Esophagus muscularis mucosa (tissue), 4 donors: Measurements from ENCODE around the gene PRKCB. TPM values are rescaled to one million over a fixed set of nuclear protein-coding genes. Genes with fewer than 3 reads are reported as not detected.

Experiments used
- DNase-seq: peaks from one replicate; pipeline ENCODE4 v3.0.0-alpha.2; 2017; ENCODE audit errors: extremely low spot score
- H3K27ac ChIP-seq, 4 donors: fragments of 200-600 bp; sonication (generic); replicated peaks in 1 of 4; 1 replicate in 3 of 4; 2 replicates in 1 of 4; pipeline ENCODE4 v1.5.1; 2016 to 2019; ENCODE audit warnings: mild to moderate bottlenecking in 1 of 4
- H3K27me3 ChIP-seq, 4 donors: fragments of 200-600 bp; sonication (generic); one replicate each; pipeline versions ENCODE4 v1.5.1 to v1.6.0; 2016 to 2019
- H3K36me3 ChIP-seq, 4 donors: fragments of 200-600 bp; sonication (generic); one replicate each; pipeline ENCODE4 v1.5.1; 2016 to 2019
- H3K4me1 ChIP-seq, 4 donors: fragments of 200-600 bp; sonication (generic); one replicate each; pipeline ENCODE4 v1.5.1; 2016 to 2019
- H3K4me3 ChIP-seq, 4 donors: fragments of 200-600 bp; sonication (generic); 1 replicate in 2 of 4; 2 replicates in 2 of 4; pipeline ENCODE4 v1.5.1; 2016 to 2019; ENCODE audit warnings: mild to moderate bottlenecking in 4 of 4, moderate library complexity in 1 of 4
- H3K9me3 ChIP-seq, 4 donors: fragments of 200-600 bp; sonication (generic); 1 replicate in 3 of 4; 2 replicates in 1 of 4; pipeline ENCODE4 v1.5.1; 2016 to 2019
- CTCF ChIP-seq, 3 experiments: fragments of 200-600 bp in 2 of 3; fragments of 450-650 bp in 1 of 3; sonication (generic) in 2 of 3; IDR thresholded peaks; one replicate each; pipeline ENCODE4 v1.5.1; 2017 to 2019; ENCODE audit warnings: antibody characterized with exemption in 3 of 3, mild to moderate bottlenecking in 2 of 3, moderate library complexity in 1 of 3
- EP300 ChIP-seq: sonication (generic); formaldehyde crosslinking; IDR thresholded peaks from one replicate; pipeline ENCODE4 v1.6.1; 2017; ENCODE audit warnings: antibody characterized with exemption
- POLR2A ChIP-seq: fragments of 450-650 bp; IDR thresholded peaks from one replicate; pipeline ENCODE4 v1.6.1; 2017; ENCODE audit warnings: antibody characterized with exemption, moderate library complexity, mild to moderate bottlenecking, low read depth
- POLR2AphosphoS5 ChIP-seq, 2 donors: sonication (generic); formaldehyde crosslinking; IDR thresholded peaks; one replicate each; pipeline ENCODE4 v1.6.1; 2017; ENCODE audit warnings: antibody characterized with exemption in 2 of 2
- WGBS: methylation state at CpG from one replicate; pipeline ENCODE4 v1.1.5; 2018; 5-methylcytosine and 5-hydroxymethylcytosine counted together
- intact Hi-C: fragments of 100-400 bp; cut with DNase I; formaldehyde crosslinking; loops from one replicate; pipeline ENCODE4 v1.15.1; 2023
- total RNA-seq, 4 donors: library from RNA; depleted of rRNA; stranded (reverse); fragments of >200 nt; gene quantifications; one replicate each; pipeline versions ENCODE4 v1.1.0 to v1.2.1, GENCODE V29; 2016

PRKCB gene
- total RNA-seq, 4 donors from 2014 or later: 5.8 to 15.6 (median 9.7) TPM

- Histone ChIP-seq H3K9me3 (no peaks in the 10 kb centered on the region), H3K27me3 (no peaks in the 10 kb centered on the region), H3K36me3 (no peaks in the 10 kb centered on the region), H3K27ac (no peak overlapping the region), H3K4me3 (no peak overlapping the region), H3K4me1 (no peaks in the 10 kb centered on the region)
- DNase-seq: no peak
- intact Hi-C loops: no loop called here
- no peak for TF ChIP-seq EP300
- no peak for TF ChIP-seq POLR2A
- TF ChIP-seq POLR2AphosphoS5 (IDR thresholded peaks at IDR 0.05): no peak
- no peak for TF ChIP-seq CTCF (IDR thresholded peaks at IDR 0.05)
- 95% methylated on average over 9 of the region's 9 CpGs for WGBS
These were observed 44.1 kb downstream of the PRKCB start for GRCh38 chr16:23879735-23880373.

GRCh38 chr16:23889189-23889588 is 53.4 kb downstream of the PRKCB start:
- Histone ChIP-seq H3K27ac (no peak overlapping the region), H3K4me1 (no peaks in the 10 kb centered on the region), H3K4me3 (no peak overlapping the region), H3K9me3 (no peaks in the 10 kb centered on the region), H3K36me3 (no peaks in the 10 kb centered on the region), H3K27me3 (no peaks in the 10 kb centered on the region)
- 97% methylated on average over 2 of the region's 2 CpGs for WGBS
- DNase-seq: no peak
- TF ChIP-seq CTCF (IDR thresholded peaks at IDR 0.05) (no peak), POLR2AphosphoS5 (IDR thresholded peaks at IDR 0.05) (no peak), EP300 (no peak), POLR2A (no peak)
- intact Hi-C loops: loop anchor here (5.0 kb wide), 1 partner anchor 583 kb away; no protein-coding TSS in a partner anchor

GRCh38 chr16:23893986-23894385 is 58.2 kb downstream of the PRKCB start:
- intact Hi-C loops: no loop called here
- DNase-seq: no peak
- H3K36me3 ChIP-seq: no peaks in the 10 kb centered on the region
- WGBS: 80% methylated on average over 1 of the region's 1 CpG
- H3K27ac ChIP-seq: no peak overlapping the region
- no peak for TF ChIP-seq EP300
- no peak for TF ChIP-seq POLR2AphosphoS5 (IDR thresholded peaks at IDR 0.05)
- TF ChIP-seq CTCF (IDR thresholded peaks at IDR 0.05): no peak
- no peak for TF ChIP-seq POLR2A
- no peaks in the 10 kb centered on the region for H3K9me3 ChIP-seq
- no peak overlapping the region for H3K4me3 ChIP-seq
- no peaks in the 10 kb centered on the region for H3K27me3 ChIP-seq
- no peaks in the 10 kb centered on the region for H3K4me1 ChIP-seq

- Histone ChIP-seq H3K27me3 (no peaks in the 10 kb centered on the region), H3K27ac (no peak overlapping the region), H3K4me3 (no peak overlapping the region), H3K36me3 (no peaks in the 10 kb centered on the region), H3K4me1 (no peaks in the 10 kb centered on the region), H3K9me3 (no peaks in the 10 kb centered on the region)
- TF ChIP-seq CTCF (IDR thresholded peaks at IDR 0.05) (no peak), POLR2AphosphoS5 (IDR thresholded peaks at IDR 0.05) (no peak), EP300 (no peak), POLR2A (no peak)
- intact Hi-C loops: no loop called here
- DNase-seq: no peak
These were observed 59.3 kb downstream of the PRKCB start for GRCh38 chr16:23895052-23895451.
